Measurements from ENCODE around the gene INPP5D. TPM values are rescaled to one million over a fixed set of nuclear protein-coding genes. Genes with fewer than 3 reads are reported as not detected.
A peak's percentile ranks its signal among the peaks of the same experiment; 100 is the strongest.

The INPP5D gene
- total RNA-seq, 1 donor from 2014 or later = 26.6 TPM

DNA sequence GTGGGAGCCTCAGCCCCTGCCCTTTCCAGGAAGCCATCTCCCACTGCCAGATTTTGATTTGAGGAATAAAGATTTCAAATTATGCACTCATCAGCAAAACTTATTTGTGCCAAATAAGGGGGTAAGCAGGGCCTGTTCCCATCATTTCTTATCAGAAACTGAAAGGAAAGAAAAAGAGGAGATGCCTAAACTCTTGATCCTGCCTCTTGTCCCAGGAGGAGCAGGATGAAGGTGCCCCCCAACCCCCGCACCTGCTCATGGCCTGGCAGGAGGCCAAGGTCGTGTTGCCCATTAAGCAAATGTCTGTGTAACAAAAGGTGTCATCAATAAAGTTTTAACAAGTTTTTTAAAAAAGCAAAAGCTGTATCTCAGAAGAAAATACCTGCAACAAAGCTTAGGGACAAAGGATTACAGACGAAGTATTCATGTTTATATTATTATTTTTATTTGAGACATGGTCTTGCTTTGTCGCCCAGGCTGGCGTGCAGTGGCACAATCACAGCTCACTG lies 80.0 kb downstream of the INPP5D start:
- FAIRE-seq (no peak), DNase-seq (ENCODE audit: low read depth) (no peak)
- TF ChIP-seq, protein P1, sequence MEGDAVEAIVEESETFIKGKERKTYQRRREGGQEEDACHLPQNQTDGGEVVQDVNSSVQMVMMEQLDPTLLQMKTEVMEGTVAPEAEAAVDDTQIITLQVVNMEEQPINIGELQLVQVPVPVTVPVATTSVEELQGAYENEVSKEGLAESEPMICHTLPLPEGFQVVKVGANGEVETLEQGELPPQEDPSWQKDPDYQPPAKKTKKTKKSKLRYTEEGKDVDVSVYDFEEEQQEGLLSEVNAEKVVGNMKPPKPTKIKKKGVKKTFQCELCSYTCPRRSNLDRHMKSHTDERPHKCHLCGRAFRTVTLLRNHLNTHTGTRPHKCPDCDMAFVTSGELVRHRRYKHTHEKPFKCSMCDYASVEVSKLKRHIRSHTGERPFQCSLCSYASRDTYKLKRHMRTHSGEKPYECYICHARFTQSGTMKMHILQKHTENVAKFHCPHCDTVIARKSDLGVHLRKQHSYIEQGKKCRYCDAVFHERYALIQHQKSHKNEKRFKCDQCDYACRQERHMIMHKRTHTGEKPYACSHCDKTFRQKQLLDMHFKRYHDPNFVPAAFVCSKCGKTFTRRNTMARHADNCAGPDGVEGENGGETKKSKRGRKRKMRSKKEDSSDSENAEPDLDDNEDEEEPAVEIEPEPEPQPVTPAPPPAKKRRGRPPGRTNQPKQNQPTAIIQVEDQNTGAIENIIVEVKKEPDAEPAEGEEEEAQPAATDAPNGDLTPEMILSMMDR (IDR thresholded peaks at IDR 0.05; ENCODE audit: insufficient read depth, low read length, severe bottlenecking) = no peak
- no peaks in the 10 kb centered on the region for H3K27me3 ChIP-seq (ENCODE audit: control insufficient read depth, insufficient read depth, low read length)
- peak overlapping the region; percentile 58 for H3K4me3 ChIP-seq (ENCODE audit: low read depth, low read length)
- H3K36me3 ChIP-seq (ENCODE audit: control insufficient read depth, insufficient read depth, low read length) = peaks cover 3% of the 10 kb centered on the region

DNA sequence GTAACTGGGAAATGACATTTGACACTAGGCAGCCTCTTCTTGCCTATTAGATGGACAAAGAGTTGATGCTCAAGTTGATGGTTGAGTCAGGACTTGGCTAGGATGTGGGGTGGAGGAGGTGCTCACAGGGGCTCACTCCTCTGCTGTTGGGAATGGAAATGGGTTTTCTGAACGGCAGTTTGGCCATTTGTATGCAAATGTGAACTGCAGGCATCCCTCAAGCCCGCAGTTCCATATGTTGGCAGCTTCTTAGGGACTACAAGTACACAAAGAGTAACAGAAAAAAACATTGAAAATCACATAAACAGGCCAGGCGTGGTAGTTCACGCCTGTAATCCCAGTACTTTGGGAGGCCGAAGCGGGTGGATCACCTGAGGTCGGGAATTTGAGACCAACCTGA lies 80.8 kb downstream of the INPP5D start:
- Histone ChIP-seq H3K4me3 (ENCODE audit: low read depth, low read length) (peak overlapping the region; percentile 58), H3K27me3 (ENCODE audit: control insufficient read depth, insufficient read depth, low read length) (no peaks in the 10 kb centered on the region), H3K36me3 (ENCODE audit: control insufficient read depth, insufficient read depth, low read length) (peaks cover 4% of the 10 kb centered on the region)
- TF ChIP-seq, protein P1 (IDR thresholded peaks at IDR 0.05; ENCODE audit: insufficient read depth, low read length, severe bottlenecking) = no peak
- no peak for DNase-seq (ENCODE audit: low read depth)
- FAIRE-seq = no peak

DNA sequence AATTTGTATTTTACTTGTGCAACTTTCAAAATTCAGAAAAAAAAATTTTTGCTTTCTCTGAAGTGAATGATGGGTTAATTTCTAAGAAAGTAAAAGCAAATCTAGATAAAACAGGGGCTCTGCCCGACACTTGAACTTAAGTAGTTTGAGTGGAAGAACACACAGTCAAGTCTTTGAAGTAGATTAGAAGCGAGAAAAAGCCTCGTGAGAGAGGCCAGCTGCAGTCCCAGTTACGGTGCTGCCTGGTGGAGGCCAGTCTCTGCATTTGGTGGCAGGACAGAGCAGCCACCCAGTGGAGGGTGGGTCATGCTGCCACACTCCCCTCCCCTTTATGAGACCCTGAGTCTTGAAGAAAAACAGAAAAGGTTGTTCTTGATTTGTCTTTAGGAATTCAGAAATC lies 81.8 kb downstream of the INPP5D start:
- Histone ChIP-seq H3K27me3 (ENCODE audit: control insufficient read depth, insufficient read depth, low read length) (no peaks in the 10 kb centered on the region), H3K4me3 (ENCODE audit: low read depth, low read length) (no peak overlapping the region), H3K36me3 (ENCODE audit: control insufficient read depth, insufficient read depth, low read length) (peaks cover 8% of the 10 kb centered on the region)
- TF ChIP-seq, protein P1 (IDR thresholded peaks at IDR 0.05; ENCODE audit: insufficient read depth, low read length, severe bottlenecking) = no peak
- DNase-seq (ENCODE audit: low read depth) (no peak), FAIRE-seq (no peak)

DNA sequence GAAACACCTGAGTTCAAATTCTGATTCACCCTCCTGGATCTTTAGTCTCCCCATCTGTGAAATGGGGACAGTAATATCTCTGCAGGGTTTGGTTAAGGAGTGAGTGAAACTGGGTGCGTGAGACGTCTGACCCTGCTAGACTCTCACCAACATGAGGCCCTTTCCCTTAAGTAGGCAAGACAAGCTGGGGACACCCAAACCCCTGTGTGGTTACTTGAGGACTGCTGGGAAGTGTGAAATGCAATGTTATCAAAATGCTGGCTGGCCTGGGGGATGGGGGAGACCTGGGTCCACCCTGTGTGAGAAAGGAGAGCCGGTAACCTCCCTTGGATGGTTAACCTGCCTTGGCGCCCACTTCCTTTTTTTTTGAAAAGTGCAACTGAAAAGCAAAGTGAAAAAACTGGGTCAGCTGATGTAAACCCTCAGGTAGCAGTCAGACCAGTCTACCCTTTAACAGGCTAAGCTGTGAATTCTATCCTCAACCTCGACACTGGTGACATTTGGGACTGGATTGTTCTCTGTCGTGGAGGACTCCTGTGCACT lies 82.3 kb downstream of the INPP5D start:
- Histone ChIP-seq H3K36me3 (ENCODE audit: control insufficient read depth, insufficient read depth, low read length) (peaks cover 10% of the 10 kb centered on the region), H3K27me3 (ENCODE audit: control insufficient read depth, insufficient read depth, low read length) (no peaks in the 10 kb centered on the region), H3K4me3 (ENCODE audit: low read depth, low read length) (no peak overlapping the region)
- no peak for FAIRE-seq
- TF ChIP-seq, protein P1 (IDR thresholded peaks at IDR 0.05; ENCODE audit: insufficient read depth, low read length, severe bottlenecking) = no peak
- DNase-seq (ENCODE audit: low read depth) = no peak

DNA sequence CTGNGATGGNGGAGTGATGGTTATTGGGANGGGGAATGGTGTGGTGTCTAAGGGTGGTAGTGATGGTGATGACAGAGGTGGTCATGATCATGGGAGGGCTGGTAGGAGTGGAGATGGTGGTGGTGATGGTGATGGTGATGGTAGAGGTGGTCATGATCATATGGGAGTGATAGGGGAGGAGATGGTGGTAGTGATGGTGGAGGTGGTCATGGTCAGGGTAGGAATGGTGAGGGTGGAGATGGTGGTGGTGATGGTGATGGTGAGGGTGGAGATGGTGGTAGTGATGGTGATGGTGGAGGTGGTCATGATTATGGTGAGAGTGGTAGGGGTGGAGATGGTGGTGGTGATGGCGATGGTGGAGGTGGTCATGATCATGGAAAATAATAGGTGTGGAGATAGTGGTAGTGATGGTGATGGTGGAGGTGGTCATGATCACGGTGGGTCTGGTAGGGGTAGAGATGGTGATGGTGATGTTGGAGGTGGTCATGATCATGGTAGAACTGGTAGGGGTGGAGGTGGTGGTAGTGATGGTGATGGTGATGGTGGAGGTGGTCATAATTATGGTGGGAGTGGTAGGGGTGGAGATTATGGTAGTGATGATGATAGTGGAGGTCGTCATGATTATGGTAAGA lies 83.7 kb downstream of the INPP5D start:
- TF ChIP-seq, protein P1 (IDR thresholded peaks at IDR 0.05; ENCODE audit: insufficient read depth, low read length, severe bottlenecking) = no peak

More for the DNA sequence above, 83.7 kb downstream of the INPP5D start:
- no peak overlapping the region for H3K4me3 ChIP-seq (ENCODE audit: low read depth, low read length)
- H3K36me3 ChIP-seq (ENCODE audit: control insufficient read depth, insufficient read depth, low read length) = peaks cover 19% of the 10 kb centered on the region
- no peaks in the 10 kb centered on the region for H3K27me3 ChIP-seq (ENCODE audit: control insufficient read depth, insufficient read depth, low read length)
- no peak for FAIRE-seq
- DNase-seq (ENCODE audit: low read depth) = no peak

All from bronchial epithelial cell (primary cell).